Stimulated activated CD4-positive, alpha-beta T cell treated with anti-CD3 and anti-CD28 coated beads, TNF-alpha, amount 100 ng/mL, for 4 hours (primary cell): ENCODE results near the gene FAIM.
"Not testable (repeated sequence)": the region's sequence is repeated elsewhere in the genome, so short reads cannot be mapped to it uniquely, and the experiment has no call there.

ENCODE experiments used
- DNase-seq, 3 experiments: peaks; one replicate each; pipeline ENCODE4 v3.0.0-alpha.2; 2020; ENCODE audit warnings: low read depth in 3 of 3

FAIM gene

DNA sequence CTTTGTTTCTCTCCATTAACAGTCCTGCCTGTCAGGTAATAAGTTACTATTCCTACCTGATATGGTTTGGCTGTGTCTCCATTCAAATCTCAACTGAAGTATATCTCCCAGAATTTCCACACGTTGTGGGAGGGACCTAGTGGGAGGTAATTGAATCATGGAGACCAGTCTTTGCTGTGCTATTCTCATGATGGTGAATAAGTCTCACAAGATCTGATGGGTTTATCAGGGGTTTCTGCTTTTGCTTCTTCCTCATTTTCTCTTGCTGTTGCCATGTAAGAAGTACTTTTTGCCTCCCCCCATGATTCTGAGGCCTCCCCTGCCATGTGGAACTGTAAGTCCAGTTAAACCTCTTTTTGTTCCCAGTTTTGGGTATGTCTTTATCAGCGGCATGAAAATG is 6.9 kb upstream of the FAIM start:
- not testable (repeated sequence) for DNase-seq

DNA sequence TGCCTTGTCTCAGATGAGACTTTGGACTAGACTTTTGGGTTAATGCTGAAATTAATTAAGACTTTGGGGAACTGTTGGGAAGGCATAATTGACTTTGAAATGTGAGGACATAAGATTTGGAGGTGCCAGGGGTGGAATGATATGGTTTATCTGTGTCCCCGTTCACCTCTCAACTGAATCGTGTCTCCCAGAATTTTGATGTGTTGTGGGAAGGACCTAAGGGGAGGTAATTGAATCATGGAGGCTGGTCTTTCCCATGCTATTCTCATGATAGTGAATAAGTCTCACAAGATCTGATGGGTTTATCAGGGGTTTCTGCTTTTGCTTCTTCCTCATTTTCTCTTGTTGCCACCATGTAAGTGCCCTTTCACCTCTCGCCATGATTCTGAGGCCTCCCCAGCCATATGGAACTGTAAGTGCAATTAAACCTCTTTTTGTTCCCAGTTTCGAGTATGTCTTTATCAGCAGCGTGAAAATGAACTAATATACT is 4.4 kb upstream of the FAIM start:
- DNase-seq, result not testable (repeated sequence)

DNA sequence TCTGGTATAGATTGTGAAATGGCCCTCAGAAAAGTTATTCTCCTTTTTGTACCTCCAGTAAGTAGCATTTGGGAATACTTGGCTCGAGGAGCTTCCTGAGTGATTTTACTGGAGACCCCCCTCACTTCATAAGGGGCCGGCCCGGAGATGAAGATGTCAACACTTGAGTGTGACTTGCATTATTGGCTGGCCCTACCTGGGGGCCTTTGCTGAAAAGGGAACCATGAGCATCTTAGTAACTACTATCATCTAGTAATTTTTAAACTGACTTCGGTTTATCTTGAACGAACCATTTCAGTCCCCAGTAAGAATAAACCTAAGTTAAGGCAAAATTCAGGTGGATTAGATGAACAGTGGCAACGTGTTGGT is 1.3 kb downstream of the FAIM start:
- no peak for DNase-seq

DNA sequence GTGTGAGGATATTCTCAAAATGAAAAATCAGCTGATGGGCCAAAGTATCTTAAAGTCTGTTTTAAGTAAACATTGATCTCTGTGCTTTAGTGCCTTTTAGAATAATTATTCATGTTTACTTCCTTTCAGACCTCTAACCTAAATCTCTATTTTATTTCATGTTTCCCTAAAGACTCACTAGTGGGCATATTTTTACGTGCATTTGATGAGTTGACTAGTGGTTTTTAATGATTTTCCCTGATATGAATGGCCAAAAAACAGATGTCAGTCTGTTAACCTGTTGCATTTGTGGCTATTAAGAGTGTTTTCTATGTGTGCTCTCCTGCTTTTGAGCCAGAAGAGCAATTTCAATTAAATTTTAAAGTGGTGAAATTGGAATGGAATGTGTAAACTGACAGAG is 6.9 kb downstream of the FAIM start:
- no peak for DNase-seq

DNA sequence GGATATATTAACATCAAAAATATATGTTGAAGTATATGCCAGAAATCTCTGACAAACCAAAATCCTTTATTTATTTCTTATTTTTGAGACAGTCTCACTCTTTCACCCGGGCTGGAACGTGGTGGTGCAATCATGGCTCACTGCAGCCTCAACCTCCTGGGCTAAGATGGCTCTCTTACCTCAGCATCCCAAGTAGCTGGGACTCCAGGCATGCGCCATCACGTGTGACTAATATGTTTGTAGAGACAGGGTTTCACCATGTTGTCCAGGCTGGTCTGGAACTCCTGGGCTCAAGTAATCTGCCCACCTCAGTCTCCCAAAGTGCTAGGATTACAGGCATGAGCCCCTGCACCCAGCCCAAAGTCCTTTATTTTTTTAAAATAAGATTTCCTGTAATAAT is 11.9 kb downstream of the FAIM start:
- no peak for DNase-seq

DNA sequence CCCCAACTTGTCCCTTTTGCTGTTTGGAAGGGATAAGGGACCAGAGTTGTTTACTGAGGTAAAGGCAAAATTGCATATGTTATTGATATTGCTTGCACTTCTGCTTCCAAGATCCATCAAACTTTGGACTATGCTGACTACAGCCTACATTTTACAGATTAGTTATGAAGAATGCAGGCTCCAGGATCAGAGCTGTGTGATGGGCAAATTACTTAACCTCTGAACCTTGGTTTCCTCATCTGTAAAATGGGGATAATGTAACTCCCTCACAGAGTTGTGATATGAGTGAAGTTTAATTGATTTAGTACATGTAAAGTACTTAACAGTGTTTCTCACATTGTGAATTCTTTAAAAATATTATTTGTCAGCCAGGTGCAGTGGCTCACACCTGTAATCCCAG is 15.9 kb downstream of the FAIM start:
- DNase-seq, result no peak

DNA sequence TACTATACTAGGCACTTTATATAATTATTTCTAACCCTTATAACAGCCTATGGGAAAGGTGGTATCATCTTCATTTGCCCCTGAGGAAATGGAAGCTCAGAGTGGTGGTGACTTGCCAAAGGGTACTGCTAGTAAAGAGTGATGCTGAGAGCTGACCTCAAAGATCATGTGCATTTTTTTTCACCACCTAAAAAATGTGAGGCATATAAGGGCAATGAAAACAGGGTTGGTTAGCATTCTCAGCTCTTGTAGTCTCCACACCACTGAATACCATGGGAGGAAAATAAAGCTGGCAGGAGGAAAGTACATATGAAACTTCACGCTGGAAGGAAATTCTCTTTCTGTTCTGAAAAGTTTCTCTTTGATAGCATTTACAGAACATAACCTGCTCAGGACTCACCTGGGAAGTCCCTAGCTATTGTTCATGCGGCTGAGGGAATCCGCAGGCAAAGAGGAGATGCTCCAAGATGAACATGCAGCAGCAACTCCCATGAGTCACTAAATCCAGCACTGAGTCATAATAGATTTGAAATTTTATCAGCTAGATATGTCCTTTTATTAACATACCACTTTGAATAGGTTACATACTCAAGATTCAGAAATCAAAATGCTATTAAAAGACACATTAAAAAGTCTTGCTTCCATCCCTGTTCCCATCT is 17.3 kb downstream of the FAIM start:
- no peak for DNase-seq

DNA sequence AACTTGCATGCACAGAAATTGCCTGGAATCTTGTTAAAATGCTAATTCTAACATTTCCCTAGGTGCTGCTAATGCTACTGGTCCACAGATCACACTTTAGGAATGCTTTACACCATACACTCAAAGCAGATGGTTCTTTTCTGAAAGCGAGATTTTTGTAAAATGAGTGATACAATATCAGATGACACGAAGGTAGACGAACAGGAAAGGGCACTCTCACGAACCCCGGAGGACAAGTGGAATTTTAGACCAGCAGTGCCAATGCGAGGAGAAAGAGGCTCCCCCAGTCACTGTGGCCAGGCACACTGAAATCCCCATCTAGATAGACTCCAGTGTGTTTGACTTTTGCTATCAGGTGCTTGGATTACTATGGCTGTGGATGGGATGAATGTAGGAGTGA is 21.0 kb downstream of the FAIM start:
- no peak for DNase-seq

DNA sequence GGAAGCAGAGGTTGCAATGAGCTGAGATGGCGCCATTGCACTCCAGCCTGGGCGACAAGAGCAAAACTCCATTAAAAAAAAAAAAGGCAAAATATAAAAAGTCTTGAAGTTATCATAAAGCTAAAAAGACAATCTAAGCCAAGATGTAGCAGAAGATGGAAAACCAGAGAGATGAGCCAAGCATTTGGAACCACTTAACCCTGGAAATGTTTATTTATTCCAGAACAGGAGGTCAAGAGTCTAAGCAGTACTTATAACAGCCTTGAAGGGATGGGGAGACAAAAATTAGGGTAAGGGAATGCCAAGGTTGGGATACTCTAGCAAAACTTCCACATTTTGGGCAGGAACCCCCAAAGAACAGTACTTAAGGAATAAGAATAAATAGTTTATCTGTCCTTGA is 30.1 kb downstream of the FAIM start:
- no peak for DNase-seq

DNA sequence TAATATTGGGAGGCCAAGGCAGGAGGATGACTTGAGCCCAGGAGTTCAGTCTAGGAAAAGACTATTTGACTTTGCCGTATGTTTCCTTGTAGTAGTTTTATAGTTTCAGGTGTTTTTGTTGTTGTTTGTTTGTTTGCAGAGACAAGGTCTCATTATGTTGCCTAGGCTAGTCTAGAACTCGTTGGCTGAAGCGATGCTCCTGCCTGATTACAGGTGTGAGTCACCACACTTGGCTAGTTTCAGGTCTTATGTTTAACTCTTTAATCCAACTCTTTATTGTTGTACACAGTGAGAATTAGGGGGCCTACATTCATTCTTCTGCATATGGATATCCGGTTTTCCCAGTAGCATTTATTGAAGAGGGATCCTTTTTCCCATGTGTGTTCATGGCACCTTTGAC is 32.0 kb downstream of the FAIM start:
- no peak for DNase-seq

DNA sequence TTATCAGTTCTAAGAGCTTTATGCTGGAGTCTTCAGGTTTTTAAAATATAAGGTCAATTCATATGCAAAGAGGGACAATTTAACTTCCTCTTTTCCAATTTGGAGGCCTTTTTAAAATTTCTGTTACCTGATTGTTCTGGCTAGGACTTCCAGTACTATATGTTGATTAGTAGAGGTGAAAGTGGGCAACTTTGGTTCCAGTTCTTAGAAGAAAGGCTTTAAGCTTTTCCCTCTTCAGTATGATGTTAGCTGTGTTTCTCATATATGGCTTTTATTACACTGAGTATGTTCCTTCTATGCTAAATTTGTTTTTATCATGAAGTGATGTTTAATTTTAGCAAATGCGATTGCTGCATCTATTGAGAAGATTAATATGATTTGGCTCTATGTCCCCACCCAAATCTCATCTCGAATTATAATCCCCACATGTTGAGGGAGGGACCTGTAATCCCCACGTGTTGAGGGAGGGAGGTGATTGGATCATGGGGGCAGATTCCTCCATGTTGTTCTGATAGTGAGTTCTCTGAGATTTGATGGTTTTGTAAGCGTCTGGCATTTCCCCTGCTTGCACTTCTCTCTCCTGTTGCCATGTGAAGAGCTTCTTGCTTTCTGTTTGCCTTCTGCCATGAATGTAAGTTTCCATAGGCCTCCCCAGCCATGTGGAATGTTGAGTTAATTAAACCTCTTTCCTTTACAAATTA is 33.8 kb downstream of the FAIM start:
- DNase-seq, result no peak

DNA sequence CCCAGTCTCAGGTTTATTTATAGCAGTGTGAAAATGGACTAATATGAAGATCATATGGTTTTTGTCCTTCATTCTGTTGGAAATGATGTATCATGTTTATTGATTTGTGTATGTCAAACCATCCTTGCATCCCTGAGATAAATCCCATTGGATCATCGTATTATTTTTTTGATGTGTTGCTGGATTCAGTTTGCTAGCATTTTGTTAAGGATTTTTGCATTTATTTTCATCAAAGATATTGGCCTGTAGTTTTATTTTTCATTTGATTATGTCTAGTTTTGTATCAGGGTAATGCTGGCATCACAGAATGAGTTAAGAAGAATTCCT is 34.3 kb downstream of the FAIM start:
- DNase-seq, result no peak

DNA sequence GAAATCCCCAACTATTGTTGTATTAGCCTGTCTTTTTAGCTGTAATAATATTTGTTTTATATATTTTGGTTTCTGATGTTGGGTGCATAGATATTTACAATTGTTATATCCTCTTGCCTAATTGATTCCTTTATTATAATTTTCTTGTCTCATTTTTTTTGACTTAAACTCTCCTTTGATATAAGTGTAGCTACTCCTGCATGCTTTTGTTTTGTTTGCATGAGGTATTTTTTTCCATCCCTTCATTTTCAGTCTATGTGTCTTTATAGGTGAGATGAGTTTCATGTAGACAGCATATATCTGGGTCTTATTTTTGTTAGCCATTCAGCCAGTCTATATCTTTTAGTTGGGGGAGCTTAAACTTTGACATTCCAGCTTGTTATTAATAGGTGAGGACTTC is 37.4 kb downstream of the FAIM start:
- no peak for DNase-seq

DNA sequence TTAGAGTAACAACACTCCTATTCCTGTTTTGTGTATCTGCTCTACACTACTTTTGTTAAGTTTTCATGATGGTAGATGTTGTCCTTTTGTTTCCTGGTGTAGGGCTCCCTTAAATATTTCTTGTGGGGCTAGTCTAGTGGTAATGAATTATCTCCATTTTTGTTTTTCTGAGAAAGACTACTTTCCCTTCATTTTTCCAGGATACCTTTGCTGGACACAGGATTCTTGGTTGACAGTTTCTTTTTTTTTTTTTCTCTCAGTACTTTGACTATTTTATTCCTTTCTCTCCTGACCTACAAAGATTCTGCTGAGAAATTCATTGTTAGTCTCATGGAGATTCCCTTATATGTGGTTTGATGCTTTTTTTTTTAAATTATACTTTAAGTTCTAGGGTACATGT is 37.9 kb downstream of the FAIM start:
- DNase-seq, result no peak

DNA sequence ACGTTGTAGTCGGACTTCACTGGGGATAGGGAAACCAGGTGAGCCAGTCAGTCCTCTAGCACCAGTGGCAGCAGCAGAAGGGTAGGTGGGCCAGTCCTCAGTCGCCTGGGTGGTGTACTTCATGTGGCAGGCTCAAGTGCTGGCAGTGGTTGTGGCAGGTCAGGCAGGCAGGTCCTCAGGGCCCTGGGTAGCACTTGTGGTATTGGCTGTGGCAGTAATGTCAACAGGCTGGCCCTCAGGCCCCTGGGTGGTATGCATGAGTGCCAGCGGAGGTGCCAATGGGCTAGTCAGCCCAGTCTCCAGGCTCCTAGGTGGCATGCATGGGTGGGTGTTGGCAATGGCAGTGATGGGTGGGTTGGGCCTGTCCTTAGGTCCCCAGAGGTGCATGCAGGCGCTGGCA is 40.6 kb downstream of the FAIM start:
- DNase-seq, result no peak

DNA sequence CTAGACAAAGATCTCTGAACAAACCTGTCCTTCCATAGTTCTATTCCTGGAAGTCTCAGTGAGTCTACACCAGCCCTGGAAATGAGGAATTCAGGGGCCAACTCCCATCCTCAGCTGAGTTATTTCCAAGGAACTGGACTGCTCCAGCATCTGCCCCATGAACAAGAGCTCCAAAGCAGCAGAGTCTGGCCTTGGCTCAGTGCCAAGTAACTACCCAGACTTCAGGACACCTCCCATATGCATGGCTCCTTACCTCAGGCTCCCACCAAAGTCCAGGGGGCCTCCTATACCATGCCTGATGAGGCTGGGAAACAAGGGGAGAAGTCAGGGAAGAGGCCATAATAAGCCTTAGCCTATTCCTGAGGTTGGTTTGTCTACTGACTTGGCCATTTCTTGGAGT is 45.0 kb downstream of the FAIM start:
- DNase-seq, result no peak

DNA sequence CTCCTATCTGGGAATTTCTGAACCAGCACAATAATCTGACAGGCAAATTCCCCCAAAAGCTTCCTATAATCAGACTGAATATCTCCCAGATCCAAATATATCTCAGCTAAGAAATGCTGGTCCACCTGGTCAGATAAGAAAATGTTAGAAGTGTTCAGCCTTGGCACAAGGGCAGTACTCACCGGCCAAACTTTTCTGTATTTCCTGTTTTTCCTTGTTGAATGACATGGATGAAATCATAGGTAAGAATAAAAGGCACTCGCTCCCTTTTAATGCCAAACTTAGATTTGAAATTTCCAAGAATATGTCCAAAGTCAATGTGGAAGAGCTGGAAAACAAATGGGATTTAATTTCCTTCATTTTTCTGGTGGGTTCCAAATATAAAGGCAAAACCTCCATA is 48.9 kb downstream of the FAIM start:
- no peak for DNase-seq

DNA sequence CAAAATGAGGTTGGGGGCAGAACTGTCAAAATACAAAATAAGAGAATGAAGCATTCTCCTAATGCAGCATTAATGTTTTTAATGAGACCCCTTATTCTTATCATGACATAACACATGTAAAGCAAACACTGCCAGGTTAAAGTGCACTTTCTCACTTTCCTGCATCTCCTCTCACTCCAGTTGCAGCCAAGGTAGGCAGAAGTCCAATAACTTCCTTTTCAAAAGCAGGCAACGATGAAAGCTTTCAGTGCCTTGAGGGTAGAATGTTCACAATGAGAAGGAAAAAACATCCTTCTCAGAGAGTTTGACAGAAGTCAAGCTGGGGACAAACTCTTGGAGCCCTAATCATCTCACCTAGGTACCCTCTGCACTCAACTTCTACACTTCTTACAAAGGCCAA is 59.5 kb downstream of the FAIM start:
- no peak for DNase-seq

DNA sequence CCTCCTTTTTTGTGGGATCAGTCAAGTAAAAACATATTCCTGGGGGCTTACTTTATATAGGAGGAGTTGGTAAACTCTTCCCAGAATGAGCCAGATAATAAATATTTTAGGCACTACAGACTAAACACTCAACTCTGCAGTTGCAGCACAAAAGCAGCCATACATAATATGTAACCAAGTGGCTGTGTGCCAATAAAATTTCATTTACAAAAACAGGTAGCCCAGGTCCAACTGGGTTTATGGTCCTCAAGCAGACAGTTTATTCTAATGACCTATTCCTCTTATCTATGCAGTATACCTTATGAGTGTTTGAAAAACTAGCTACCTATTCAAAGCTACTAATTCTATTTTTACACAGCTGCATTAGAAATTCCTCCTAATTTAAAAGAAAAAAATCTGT is 61.8 kb downstream of the FAIM start:
- DNase-seq, result no peak

DNA sequence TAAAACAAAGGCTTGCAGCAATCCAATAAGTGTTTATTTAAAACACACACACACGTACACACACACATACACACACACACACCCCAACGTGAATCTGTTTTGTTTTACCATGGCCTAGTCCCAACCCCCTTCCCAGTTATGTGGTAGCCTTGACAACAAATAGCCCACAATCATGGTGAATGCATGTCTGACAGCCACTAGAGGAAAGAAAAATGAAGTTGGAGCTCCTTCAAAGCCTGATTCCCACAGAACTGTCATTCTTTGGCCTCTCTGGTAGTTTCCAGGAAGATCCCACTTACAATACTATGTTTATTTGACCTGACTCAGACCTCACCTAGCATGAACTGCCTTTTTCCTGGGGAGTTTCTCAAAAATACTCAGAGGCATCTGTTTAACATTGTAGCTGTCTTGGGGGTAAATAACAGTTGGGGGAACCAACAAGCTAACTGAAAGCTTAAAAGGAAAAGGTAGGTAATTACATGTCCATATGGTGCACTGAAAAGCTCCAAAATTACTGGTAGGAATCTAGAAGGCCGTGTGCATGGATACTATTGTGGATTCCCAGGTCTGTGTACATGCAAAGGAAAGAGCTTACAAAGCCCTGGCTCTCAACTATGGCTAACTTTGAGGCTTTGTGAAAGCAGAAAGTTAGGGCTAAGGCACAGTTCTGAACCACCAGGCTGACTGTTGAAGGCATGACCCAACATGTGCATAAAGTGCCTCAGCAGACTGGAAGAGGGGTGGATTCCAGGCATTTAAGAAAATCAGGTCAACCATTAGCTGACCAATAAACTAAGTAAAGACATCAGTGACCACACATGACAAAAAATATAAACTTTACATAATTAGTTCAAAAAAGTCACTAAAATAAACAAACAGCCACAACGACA is 65.3 kb downstream of the FAIM start:
- no peak for DNase-seq

DNA sequence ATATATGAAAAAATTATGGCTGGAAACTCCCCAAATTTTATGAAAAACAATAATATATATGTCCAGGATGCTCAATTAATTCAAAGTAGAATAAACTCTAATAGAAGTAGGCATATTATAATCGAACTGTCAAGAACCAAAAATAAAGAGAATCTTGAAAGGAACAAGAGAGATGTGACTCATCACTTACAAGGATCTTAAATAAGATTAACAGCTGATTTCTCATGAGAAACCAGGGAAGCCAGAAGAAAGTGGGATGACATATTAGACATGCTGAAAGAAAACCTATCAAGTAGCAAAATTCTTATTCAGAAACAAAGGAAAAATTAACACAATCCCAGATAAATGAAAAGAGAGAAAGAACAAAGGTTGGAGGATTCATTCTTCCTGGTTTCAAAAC is 66.8 kb downstream of the FAIM start:
- DNase-seq, result no peak

DNA sequence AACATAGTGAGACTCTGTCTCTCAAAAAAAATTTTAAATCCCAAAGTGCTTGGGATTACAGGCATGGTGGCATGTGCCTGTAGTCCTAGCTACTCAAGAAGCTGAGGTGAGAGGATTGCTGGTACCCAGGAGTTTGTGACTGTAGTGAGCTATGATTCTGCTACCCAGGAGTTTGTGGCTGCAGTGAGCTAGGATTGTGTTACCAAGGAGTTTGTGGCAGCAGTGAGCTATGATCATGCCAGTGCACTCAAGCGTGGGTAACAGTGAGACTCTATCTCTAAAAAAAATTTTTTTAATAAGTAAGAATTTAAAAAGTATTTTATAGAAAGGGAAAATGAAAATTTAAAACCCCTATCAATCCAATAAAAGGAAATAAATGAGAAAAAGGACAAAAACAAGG is 69.5 kb downstream of the FAIM start:
- no peak for DNase-seq

DNA sequence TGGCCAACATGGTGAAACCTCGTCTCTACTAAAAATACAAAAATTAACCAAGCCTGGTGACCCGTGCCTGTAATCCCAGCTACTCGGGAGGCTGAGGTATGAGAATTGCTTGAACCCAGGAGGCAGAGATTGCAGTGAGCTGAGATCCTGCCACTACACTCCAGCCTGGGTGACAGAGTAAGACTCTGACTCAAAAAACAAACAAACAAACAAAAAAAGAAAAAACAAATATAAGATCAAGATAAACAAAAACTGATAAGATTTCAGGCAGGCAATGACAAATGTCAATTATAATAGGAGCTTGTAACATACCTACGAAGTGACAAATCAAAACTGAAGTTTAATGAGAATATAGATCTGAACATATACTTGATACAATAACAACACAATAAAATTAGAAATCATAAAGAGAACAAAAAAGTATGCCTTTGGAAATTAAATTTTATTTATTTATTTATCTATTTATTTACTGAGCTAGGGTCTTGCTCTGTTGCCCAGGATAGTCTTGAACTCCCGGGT is 70.4 kb downstream of the FAIM start:
- no peak for DNase-seq
